BJ (cell line): ENCODE results near the gene PUSL1. TPM values are rescaled to one million over a fixed set of nuclear protein-coding genes. Genes with fewer than 3 reads are reported as not detected.

Experiments used
- CTCF ChIA-PET: fragments of 350-600 bp; formaldehyde crosslinking; extraction: SDS; loops from one replicate; lab custom pipeline; 2021; ENCODE audit warnings: antibody characterized with exemption, inconsistent platforms; lab: Yijun Ruan, JAX
- POLR2A ChIA-PET: fragments of 300-600 bp; sonication (Branson Sonifier 250); formaldehyde crosslinking; extraction: SDS; loops from one replicate; lab custom pipeline; 2021; ENCODE audit warnings: antibody characterized with exemption; lab: Charles Lee
- DNase-seq: peaks from one replicate; pipeline ENCODE4 v3.0.0-alpha.2; 2011; ENCODE audit warnings: low read depth
- H3K27me3 ChIP-seq: 2 replicates; pipeline ENCODE4 v1.6.0; 2011; ENCODE audit warnings: low read length; ENCODE audit not compliant: control insufficient read depth, insufficient read depth
- H3K36me3 ChIP-seq: 2 replicates; pipeline ENCODE4 v1.5.1; 2011; ENCODE audit warnings: low read length; ENCODE audit not compliant: control insufficient read depth, insufficient read depth
- H3K4me3 ChIP-seq: 2 replicates; pipeline ENCODE4 v1.5.1; 2011; ENCODE audit warnings: low read depth, mild to moderate bottlenecking, control low read depth, low read length
- polyA plus RNA-seq: library from polyadenylated mRNA; depleted of rRNA; stranded (reverse); fragments of >200 nt; gene quantifications from 2 replicates; pipeline ENCODE4 v1.2.3, GENCODE V29; 2011
- TF ChIP-seq, protein P1 (sequence below): IDR thresholded peaks from 2 replicates; pipeline ENCODE4 v1.5.1; 2011; ENCODE audit warnings: low read depth, mild to moderate bottlenecking, control low read depth, inconsistent platforms, low read length, moderate library complexity; ENCODE audit not compliant: insufficient read depth

PUSL1 gene
- polyA plus RNA-seq, 1 experiment: 18.2 TPM

DNA sequence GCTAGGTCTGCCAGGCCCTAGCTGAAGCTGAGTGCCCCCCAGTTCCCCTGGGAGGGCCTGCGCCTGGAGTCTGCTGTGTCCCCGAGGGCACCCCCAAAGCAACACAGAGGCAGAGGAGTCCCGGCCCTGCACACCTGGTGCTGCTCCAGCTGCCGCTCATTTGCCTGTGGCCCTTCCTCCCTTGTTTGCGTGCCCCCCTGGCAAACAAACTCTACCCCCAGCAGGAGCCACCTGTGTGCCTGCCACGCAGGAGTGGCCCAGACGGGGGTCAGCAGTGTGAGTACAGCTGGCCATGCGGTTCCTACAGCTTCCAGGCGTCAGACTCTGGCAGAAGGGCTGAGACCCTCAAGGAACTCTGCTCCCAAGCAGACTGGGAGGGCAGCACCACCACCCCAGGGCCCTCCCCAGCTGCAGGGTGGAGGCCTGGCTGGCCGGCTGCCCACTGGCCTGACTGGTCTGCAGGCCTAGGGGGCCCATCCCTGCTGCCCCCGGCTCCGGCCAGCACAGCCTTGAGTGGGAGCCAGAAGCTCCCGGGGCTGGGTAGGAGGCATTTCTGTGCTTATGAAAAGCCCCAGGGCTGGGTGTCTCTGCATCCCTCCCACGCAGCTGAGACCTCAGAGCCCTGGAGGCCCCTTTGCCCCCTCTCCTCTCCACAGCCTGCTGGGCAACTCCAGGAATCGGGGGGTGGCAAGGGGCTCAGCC is 22.1 kb downstream of the PUSL1 start:
- no peak overlapping the region for H3K4me3 ChIP-seq
- ChIA-PET CTCF (interaction anchor here (0.6 to 3.4 kb wide), 2 partner anchors 29 to 41 kb away, joined by 3 to 10 read pairs; no protein-coding TSS in a partner anchor), POLR2A (no interaction called here)
- peaks cover 9% of the 10 kb centered on the region for H3K36me3 ChIP-seq
- no peaks in the 10 kb centered on the region for H3K27me3 ChIP-seq
- TF ChIP-seq, protein P1, sequence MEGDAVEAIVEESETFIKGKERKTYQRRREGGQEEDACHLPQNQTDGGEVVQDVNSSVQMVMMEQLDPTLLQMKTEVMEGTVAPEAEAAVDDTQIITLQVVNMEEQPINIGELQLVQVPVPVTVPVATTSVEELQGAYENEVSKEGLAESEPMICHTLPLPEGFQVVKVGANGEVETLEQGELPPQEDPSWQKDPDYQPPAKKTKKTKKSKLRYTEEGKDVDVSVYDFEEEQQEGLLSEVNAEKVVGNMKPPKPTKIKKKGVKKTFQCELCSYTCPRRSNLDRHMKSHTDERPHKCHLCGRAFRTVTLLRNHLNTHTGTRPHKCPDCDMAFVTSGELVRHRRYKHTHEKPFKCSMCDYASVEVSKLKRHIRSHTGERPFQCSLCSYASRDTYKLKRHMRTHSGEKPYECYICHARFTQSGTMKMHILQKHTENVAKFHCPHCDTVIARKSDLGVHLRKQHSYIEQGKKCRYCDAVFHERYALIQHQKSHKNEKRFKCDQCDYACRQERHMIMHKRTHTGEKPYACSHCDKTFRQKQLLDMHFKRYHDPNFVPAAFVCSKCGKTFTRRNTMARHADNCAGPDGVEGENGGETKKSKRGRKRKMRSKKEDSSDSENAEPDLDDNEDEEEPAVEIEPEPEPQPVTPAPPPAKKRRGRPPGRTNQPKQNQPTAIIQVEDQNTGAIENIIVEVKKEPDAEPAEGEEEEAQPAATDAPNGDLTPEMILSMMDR: no peak
- DNase-seq: no peak

DNA sequence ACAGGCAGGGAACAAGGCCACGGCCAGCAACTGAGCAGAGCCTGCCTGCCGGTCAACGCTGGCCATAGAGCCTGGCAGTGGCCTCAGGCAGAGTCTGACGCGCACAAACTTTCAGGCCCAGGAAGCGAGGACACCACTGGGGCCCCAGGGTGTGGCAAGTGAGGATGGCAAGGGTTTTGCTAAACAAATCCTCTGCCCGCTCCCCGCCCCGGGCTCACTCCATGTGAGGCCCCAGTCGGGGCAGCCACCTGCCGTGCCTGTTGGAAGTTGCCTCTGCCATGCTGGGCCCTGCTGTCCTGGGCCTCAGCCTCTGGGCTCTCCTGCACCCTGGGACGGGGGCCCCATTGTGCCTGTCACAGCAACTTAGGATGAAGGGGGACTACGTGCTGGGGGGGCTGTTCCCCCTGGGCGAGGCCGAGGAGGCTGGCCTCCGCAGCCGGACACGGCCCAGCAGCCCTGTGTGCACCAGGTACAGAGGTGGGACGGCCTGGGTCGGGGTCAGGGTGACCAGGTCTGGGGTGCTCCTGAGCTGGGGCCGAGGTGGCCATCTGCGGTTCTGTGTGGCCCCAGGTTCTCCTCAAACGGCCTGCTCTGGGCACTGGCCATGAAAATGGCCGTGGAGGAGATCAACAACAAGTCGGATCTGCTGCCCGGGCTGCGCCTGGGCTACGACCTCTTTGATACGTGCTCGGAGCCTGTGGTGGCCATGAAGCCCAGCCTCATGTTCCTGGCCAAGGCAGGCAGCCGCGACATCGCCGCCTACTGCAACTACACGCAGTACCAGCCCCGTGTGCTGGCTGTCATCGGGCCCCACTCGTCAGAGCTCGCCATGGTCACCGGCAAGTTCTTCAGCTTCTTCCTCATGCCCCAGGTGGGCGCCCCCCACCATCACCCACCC is 22.9 kb downstream of the PUSL1 start, which contains the start of gene TAS1R3:
Gene TAS1R3, plus strand, starts transcription at position 213 of the 898 bp plus-strand sequence. Its CDS starts 66 bp downstream, at position 279.
- TF ChIP-seq, protein P1: no peak
- Histone ChIP-seq H3K27me3 (no peaks in the 10 kb centered on the region), H3K36me3 (peaks cover 11% of the 10 kb centered on the region), H3K4me3 (no peak within 1 kb of the TSS)
- CTCF ChIA-PET: interaction anchor here (0.8 to 3.4 kb wide), 2 partner anchors 41 to 294 kb away, joined by 3 to 10 read pairs; no protein-coding TSS in a partner anchor
- POLR2A ChIA-PET: no interaction called here
- no peak for DNase-seq

DNA sequence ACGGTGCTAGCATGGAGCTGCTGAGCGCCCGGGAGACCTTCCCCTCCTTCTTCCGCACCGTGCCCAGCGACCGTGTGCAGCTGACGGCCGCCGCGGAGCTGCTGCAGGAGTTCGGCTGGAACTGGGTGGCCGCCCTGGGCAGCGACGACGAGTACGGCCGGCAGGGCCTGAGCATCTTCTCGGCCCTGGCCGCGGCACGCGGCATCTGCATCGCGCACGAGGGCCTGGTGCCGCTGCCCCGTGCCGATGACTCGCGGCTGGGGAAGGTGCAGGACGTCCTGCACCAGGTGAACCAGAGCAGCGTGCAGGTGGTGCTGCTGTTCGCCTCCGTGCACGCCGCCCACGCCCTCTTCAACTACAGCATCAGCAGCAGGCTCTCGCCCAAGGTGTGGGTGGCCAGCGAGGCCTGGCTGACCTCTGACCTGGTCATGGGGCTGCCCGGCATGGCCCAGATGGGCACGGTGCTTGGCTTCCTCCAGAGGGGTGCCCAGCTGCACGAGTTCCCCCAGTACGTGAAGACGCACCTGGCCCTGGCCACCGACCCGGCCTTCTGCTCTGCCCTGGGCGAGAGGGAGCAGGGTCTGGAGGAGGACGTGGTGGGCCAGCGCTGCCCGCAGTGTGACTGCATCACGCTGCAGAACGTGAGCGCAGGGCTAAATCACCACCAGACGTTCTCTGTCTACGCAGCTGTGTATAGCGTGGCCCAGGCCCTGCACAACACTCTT is 23.8 kb downstream of the PUSL1 start:
- Histone ChIP-seq H3K36me3 (peaks cover 9% of the 10 kb centered on the region), H3K27me3 (no peaks in the 10 kb centered on the region), H3K4me3 (no peak overlapping the region)
- TF ChIP-seq, protein P1: no peak
- no peak for DNase-seq
- CTCF ChIA-PET: interaction anchor here (0.5 to 3.4 kb wide), 4 partner anchors 16 to 295 kb away, joined by 3 to 10 read pairs (median 4); no protein-coding TSS in a partner anchor
- POLR2A ChIA-PET: no interaction called here

DNA sequence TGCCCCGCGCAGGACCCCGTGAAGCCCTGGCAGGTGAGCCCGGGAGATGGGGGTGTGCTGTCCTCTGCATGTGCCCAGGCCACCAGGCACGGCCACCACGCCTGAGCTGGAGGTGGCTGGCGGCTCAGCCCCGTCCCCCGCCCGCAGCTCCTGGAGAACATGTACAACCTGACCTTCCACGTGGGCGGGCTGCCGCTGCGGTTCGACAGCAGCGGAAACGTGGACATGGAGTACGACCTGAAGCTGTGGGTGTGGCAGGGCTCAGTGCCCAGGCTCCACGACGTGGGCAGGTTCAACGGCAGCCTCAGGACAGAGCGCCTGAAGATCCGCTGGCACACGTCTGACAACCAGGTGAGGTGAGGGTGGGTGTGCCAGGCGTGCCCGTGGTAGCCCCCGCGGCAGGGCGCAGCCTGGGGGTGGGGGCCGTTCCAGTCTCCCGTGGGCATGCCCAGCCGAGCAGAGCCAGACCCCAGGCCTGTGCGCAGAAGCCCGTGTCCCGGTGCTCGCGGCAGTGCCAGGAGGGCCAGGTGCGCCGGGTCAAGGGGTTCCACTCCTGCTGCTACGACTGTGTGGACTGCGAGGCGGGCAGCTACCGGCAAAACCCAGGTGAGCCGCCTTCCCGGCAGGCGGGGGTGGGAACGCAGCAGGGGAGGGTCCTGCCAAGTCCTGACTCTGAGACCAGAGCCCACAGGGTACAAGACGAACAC is 24.5 kb downstream of the PUSL1 start:
- TF ChIP-seq, protein P1: no peak
- Histone ChIP-seq H3K4me3 (no peak overlapping the region), H3K27me3 (no peaks in the 10 kb centered on the region), H3K36me3 (peaks cover 7% of the 10 kb centered on the region)
- DNase-seq: no peak
- ChIA-PET POLR2A (no interaction called here), CTCF (interaction anchor here (0.9 to 3.4 kb wide), 2 partner anchors 15 to 39 kb away, joined by 4 to 10 read pairs; no protein-coding TSS in a partner anchor)
